HG02571 (cell line): Measurements from ENCODE around the gene CDR2L.
"Not testable (repeated sequence)": the region's sequence is repeated elsewhere in the genome, so short reads cannot be mapped to it uniquely, and the experiment has no call there.

Experiments used
- ATAC-seq: cut with Tn5 transposase; IDR thresholded peaks from one replicate; pipeline ENCODE4 v1.9.1; 2021; ENCODE audit warnings: mild to moderate bottlenecking, moderate library complexity; ENCODE audit not compliant: unreplicated experiment

CDR2L gene

DNA sequence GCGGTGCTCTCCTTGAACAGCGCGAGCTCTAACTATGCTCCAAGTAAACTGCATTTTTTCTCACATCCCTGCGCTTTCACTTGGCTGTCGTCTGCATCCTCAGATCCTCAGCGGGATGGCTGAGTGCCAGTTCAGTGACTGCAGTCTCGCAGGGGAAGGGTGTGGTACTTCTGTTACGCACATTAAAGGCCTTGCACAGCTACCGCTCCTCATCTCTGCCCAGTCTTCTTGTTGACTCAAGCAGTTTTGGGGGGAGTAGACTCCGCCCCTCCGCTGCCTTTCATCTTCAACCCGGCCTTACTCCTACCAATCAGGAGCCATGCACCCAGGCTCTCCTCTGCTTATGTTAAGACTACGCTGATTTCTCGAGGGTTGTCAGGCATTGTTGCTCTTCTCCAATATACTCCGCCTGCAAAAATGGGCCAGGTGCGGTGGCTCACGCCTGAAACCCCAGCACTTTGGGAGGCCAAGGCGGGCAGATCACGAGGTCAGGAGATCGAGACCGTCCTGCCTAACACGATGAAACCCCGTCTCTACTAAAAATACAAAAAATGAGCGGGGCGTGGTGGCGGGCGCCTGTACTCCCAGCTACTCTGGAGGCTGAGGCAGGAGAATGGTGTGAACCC is 49.3 kb downstream of the CDR2L start:
- ATAC-seq: no peak

GRCh38 chr17:75039238-75039637 is 51.8 kb downstream of the CDR2L start:
- ATAC-seq: no peak

DNA sequence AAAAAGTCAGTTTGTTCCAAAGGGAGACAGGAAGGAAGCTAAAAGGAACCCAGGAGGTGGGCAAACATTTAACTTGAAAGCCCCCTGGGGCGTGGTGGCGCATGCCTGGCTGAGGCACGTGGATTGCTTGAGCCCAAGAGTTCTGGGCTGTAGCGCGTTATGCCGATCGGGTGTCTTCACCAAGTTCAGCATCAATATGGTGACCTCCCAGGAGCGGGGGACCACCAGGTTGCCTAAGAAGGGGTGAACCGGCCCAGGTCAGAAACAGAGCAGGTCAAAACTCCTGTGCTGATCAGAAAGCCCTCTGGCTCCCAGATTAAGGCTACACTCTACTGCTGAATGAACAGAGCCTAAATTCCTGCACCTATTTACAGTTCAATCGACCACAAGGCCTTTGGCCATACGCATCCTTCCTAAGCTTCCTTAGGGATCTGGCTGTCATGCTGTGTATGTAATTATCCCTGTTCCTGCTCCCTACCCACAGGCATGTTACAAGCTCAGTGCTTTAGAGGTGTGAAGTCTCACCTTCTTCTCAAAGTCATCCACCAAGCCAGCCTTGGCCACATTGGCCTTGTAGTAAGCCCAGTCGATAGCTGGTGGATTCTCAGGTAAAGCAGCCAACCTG is 54.3 kb downstream of the CDR2L start:
- no peak for ATAC-seq

DNA sequence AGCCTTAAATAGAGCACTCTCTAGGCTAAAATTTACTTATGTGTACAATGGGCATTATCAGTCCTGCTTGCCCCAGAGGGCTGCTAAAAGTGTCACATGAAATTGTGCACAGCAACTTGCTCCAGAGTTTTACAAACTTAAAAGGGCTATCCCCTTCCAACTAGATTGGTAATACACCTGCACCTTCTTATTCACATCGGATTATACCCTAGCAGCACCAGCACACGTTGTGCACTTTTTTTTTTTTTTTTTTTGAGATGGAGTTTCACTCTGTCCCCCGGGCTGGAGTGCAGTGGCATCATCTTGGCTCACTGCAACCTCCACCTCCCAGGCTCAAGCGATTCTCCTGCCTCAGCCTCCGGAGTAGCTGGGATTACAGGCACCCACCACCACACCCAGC is 56.4 kb downstream of the CDR2L start:
- not testable (repeated sequence) for ATAC-seq

DNA sequence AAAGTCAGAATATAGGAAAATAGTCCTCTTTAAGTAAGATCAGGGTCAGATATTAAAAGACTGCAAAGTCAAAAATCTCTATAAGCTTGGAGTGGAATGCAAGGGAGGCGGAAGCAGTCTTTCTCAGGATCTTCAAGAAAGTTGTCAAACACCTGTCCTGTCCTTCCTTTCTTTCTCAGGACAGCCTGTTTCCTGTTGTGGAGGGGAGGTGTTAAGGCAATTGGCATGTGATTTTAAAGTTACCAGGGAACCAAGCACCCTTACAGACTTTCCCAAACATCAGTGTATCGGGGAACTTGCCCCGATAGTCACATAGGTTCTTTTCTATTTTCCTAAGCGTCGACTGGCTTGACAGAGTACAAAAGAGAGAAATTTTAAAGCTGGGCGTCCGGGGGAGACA is 57.3 kb downstream of the CDR2L start:
- ATAC-seq: no peak

GRCh38 chr17:75045946-75046406 is 58.5 kb downstream of the CDR2L start:
- ATAC-seq: not testable (repeated sequence)

DNA sequence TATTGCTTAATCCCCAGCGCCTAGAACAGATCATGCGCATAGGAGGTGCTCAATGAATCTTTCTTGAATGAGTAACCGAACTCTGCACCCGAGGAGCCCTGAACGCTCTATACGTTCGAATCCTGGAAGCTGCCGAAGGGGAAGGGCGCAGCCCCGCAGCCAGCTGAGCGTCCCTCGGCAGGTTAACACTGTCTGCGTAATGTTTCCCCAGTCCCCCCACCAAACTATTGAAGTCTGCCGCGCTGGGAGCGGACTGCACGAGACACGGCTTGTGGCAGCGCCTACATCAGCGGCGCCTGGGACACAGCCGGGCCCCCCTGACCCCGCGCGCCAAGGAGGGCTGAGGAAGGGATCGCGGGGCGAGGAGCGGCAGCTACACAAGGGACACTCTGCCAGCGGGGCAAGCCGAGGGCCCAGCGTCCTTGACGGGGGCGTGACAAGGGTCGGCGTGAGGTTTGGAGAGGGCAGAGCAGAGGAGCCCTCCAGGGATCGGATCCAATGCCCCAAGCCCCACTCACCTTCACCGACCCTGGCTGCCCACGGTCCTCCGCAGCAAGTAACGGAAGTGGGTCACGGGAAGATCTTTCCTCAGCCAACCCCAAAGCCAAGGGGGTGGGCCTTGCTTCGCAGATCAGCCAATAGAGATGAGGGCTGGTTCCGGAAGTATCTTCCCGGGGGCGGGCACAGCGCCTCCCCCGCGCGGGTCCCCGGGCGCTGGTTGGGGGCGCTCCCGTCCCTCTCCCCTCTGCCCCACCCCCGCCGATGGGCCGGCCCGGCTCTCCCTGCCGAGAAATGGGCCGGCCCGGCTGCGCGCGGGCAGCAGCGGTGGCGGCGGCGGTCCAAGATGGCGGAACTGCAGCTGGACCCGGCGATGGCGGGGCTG is 59.2 kb downstream of the CDR2L start, which contains the start of the genes ATP5PD and KCTD2:
ATP5PD (minus strand) TSS at position 563 of the 883 bp plus-strand sequence. CDS start 4,319 bp downstream, outside the sequence.
KCTD2 (plus strand) TSS at position 819 of the 883 bp plus-strand sequence; CDS start at position 845, 26 bp downstream.
- peak; percentile 96 for ATAC-seq

GRCh38 chr17:75047398-75048098 is 60.1 kb downstream of the CDR2L start:
- peak; percentile 10 for ATAC-seq

GRCh38 chr17:75048249-75048878 is 60.9 kb downstream of the CDR2L start:
- no peak for ATAC-seq

GRCh38 chr17:75049057-75049456 is 61.6 kb downstream of the CDR2L start:
- no peak for ATAC-seq

- no peak for ATAC-seq
Observed at GRCh38 chr17:75049706-75050105, 62.3 kb downstream of the CDR2L start.

GRCh38 chr17:75051941-75052340 is 64.5 kb downstream of the CDR2L start:
- no peak for ATAC-seq
